A549 (cell line): ENCODE measurements around the gene IER3IP1. TPM values are rescaled to one million over a fixed set of nuclear protein-coding genes. Genes with fewer than 3 reads are reported as not detected.

ENCODE experiments used
- ATAC-seq, 2 experiments: fragments of 200-7000 bp in 1 of 2; fragments of >200 bp in 1 of 2; cut with Nextera tagmentation in 1 of 2; cut with Tn5 transposase in 1 of 2; 3 replicates each; pipeline versions ENCODE4 v1.8.0 to v1.9.1; 2018 to 2020; ENCODE audit warnings: mild to moderate bottlenecking in 1 of 2, moderate library complexity in 1 of 2
- CTCF ChIA-PET: fragments of 300-600 bp; sonication (Branson Sonifier 250); formaldehyde crosslinking; extraction: SDS; loops from one replicate; lab custom pipeline; 2021; ENCODE audit warnings: antibody characterized with exemption, inconsistent platforms; lab: Yijun Ruan, JAX
- POLR2A ChIA-PET: fragments of 350-600 bp; formaldehyde crosslinking; extraction: SDS; loops from one replicate; lab custom pipeline; 2021; ENCODE audit warnings: antibody characterized with exemption, inconsistent platforms; lab: Yijun Ruan, JAX
- DNase-seq, 2 experiments: peaks; one replicate each; pipeline versions ENCODE4 v3.0.0 to v3.0.0-alpha.2; 2011 to 2016; ENCODE audit warnings: low read depth in 1 of 2, low spot score in 1 of 2
- FAIRE-seq: peaks from 2 replicates; lab custom pipeline; 2011; peaks lifted over from hg19 to GRCh38; lab: Jason Lieb, UNC
- H3K27ac ChIP-seq, 2 experiments: fragments of >200 bp; sonication (Bioruptor Twin); formaldehyde crosslinking; 3 replicates each; pipeline ENCODE4 v1.5.1; 2016 to 2017
- H3K4me1 ChIP-seq: fragments of >200 bp; sonication (Bioruptor Twin); formaldehyde crosslinking; 3 replicates; pipeline ENCODE4 v1.6.1; 2016
- H3K4me2 ChIP-seq: fragments of >200 bp; sonication (Bioruptor Twin); formaldehyde crosslinking; 3 replicates; pipeline ENCODE4 v1.6.1; 2016
- H3K4me3 ChIP-seq: fragments of >200 bp; sonication (Bioruptor Twin); formaldehyde crosslinking; 3 replicates; pipeline ENCODE4 v1.5.1; 2016
- H3K9me3 ChIP-seq: fragments of >200 bp; sonication (Bioruptor Twin); formaldehyde crosslinking; 3 replicates; pipeline ENCODE4 v1.6.1; 2016
- ATOH8 ChIP-seq: fragments of 250-450 bp; sonication (Bioruptor Pico); IDR thresholded peaks from 2 replicates; pipeline ENCODE4 v1.5.0; 2020; ENCODE audit warnings: low read depth, mild to moderate bottlenecking, moderate library complexity
- BCL3 ChIP-seq: fragments of >200 bp; sonication (Bioruptor Twin); formaldehyde crosslinking; IDR thresholded peaks from 3 replicates; pipeline ENCODE4 v1.6.1; 2016
- BHLHE40 ChIP-seq: IDR thresholded peaks from 2 replicates; pipeline ENCODE4 v1.6.1; 2012; ENCODE audit warnings: low read depth, low read length, inconsistent platforms
- CBX8 ChIP-seq: fragments of 200-600 bp; sonication (generic); IDR thresholded peaks from 2 replicates; pipeline ENCODE4 v1.6.1; 2016
- CEBPB ChIP-seq, 2 experiments: fragments of >200 bp in 1 of 2; sonication (Bioruptor Twin) in 1 of 2; formaldehyde crosslinking in 1 of 2; IDR thresholded peaks; 2 replicates each; pipeline ENCODE4 v1.6.1; 2012 to 2016
- E2F6 ChIP-seq: IDR thresholded peaks from 2 replicates; pipeline ENCODE4 v1.6.1; 2012; ENCODE audit warnings: low read depth, borderline replicate concordance
- FOSB ChIP-seq: fragments of 250-450 bp; sonication (Bioruptor Pico); IDR thresholded peaks from 2 replicates; pipeline ENCODE4 v1.5.0; 2020; ENCODE audit warnings: mild to moderate bottlenecking, moderate library complexity
- FOSL2 ChIP-seq, 2 experiments: fragments of 450-650 bp in 1 of 2; fragments of >200 bp in 1 of 2; sonication (Bioruptor Twin) in 1 of 2; formaldehyde crosslinking; IDR thresholded peaks; 2 replicates each; pipeline versions ENCODE4 v1.5.0 to v1.6.1; 2016 to 2020; ENCODE audit warnings: mild to moderate bottlenecking in 1 of 2, moderate library complexity in 1 of 2
- HDAC2 ChIP-seq: fragments of 200-600 bp; sonication (generic); IDR thresholded peaks from 2 replicates; pipeline ENCODE4 v1.6.1; 2016
- HES2 ChIP-seq: fragments of >200 bp; sonication (Bioruptor Twin); formaldehyde crosslinking; IDR thresholded peaks from 2 replicates; pipeline ENCODE4 v1.6.1; 2016
- HEYL ChIP-seq: fragments of 250-450 bp; sonication (Bioruptor Pico); IDR thresholded peaks from 2 replicates; pipeline ENCODE4 v1.8.0; 2021; ENCODE audit warnings: mild to moderate bottlenecking, moderate library complexity
- HMGXB4 ChIP-seq: fragments of 250-450 bp; sonication (Bioruptor Pico); IDR thresholded peaks from 2 replicates; pipeline ENCODE4 v1.5.0; 2021; ENCODE audit warnings: mild to moderate bottlenecking, moderate library complexity, borderline replicate concordance
- HOXA7 ChIP-seq: fragments of 250-450 bp; sonication (Bioruptor Pico); IDR thresholded peaks from 2 replicates; pipeline ENCODE4 v1.5.0; 2020; ENCODE audit warnings: mild to moderate bottlenecking, moderate library complexity
- JUNB ChIP-seq: fragments of >200 bp; sonication (Bioruptor Twin); formaldehyde crosslinking; IDR thresholded peaks from 2 replicates; pipeline ENCODE4 v1.6.1; 2016
- MAX ChIP-seq: IDR thresholded peaks from 2 replicates; pipeline ENCODE4 v1.6.1; 2012
- NR3C1 ChIP-seq: fragments of >200 bp; sonication (Bioruptor Twin); formaldehyde crosslinking; IDR thresholded peaks from 3 replicates; pipeline ENCODE4 v1.6.1; 2017
- PBX3 ChIP-seq: IDR thresholded peaks from 2 replicates; pipeline ENCODE4 v1.6.1; 2012
- POLR2A ChIP-seq: IDR thresholded peaks from 2 replicates; pipeline ENCODE4 v1.6.1; 2012; ENCODE audit warnings: mild to moderate bottlenecking, low read length
- POLR2AphosphoS2 ChIP-seq: conservative IDR thresholded peaks from 2 replicates; pipeline ENCODE4 v1.6.1; 2012; ENCODE audit warnings: low read length, improper control_type of control experiment, inconsistent platforms
- RAD21 ChIP-seq, 2 experiments: fragments of >200 bp in 1 of 2; sonication (Bioruptor Twin) in 1 of 2; formaldehyde crosslinking in 1 of 2; IDR thresholded peaks in 1 of 2; conservative IDR thresholded peaks in 1 of 2; 2 replicates in 1 of 2; 3 replicates in 1 of 2; pipeline ENCODE4 v1.6.1; 2012 to 2018; ENCODE audit warnings: inconsistent platforms in 1 of 2
- RCOR1 ChIP-seq: fragments of 150-350 bp; IDR thresholded peaks from 2 replicates; pipeline ENCODE4 v1.6.1; 2014; ENCODE audit warnings: antibody characterized with exemption, low read length, low read depth
- RFX5 ChIP-seq: fragments of 450-650 bp; IDR thresholded peaks from 2 replicates; pipeline ENCODE4 v1.7.1; 2014; ENCODE audit warnings: antibody characterized with exemption, mild to moderate bottlenecking, moderate library complexity
- SREBF2 ChIP-seq: fragments of 450-650 bp; IDR thresholded peaks from 2 replicates; pipeline ENCODE4 v1.6.1; 2014; ENCODE audit warnings: mild to moderate bottlenecking, moderate library complexity
- TP53 ChIP-seq: fragments of 250-450 bp; sonication (Bioruptor Pico); IDR thresholded peaks from 2 replicates; pipeline ENCODE4 v1.5.0; 2021; ENCODE audit warnings: mild to moderate bottlenecking, moderate library complexity
- ZSCAN20 ChIP-seq: fragments of 250-450 bp; sonication (Bioruptor Pico); IDR thresholded peaks from 2 replicates; pipeline ENCODE4 v1.8.0; 2022; ENCODE audit warnings: mild to moderate bottlenecking, moderate library complexity
- WGBS: methylation state at CpG from one replicate; pipeline ENCODE4 v1.1.6; 2017; ENCODE audit errors: missing lambda C conversion rate; 5-methylcytosine and 5-hydroxymethylcytosine counted together
- polyA plus RNA-seq, 4 experiments: library from polyadenylated mRNA; depleted of rRNA in 3 of 4; stranded (reverse); fragments of >200 nt; fragmentation: RNase III in 1 of 4; extraction: RNeasy Plus Mini Kit Qiagen cat#74134 plus additional on column Dnase treatment in 1 of 4; gene quantifications; 2 replicates in 3 of 4; 3 replicates in 1 of 4; pipeline ENCODE4 v1.2.3, GENCODE V29; 2011 to 2017

The IER3IP1 gene
- polyA plus RNA-seq, 2 of the 4 experiments (the other 2 are of a cell fraction) = 24.5 to 25.1 TPM

GRCh38 chr18:47150029-47150823 lies 25.9 kb downstream of the IER3IP1 start, which contains the start of gene HDHD2 (continued):
- TF ChIP-seq BCL3 = peak; percentile 66; the same call in 2 of the 3 replicates
- TF ChIP-seq HES2 = no peak
- TF ChIP-seq RAD21 (conservative IDR thresholded peaks at IDR 0.05 in 1 of 2, IDR thresholded peaks at IDR 0.05 in 1 of 2) = no peak
- TF ChIP-seq JUNB = no peak
- TF ChIP-seq FOSL2 (IDR thresholded peaks at IDR 0.05) = no peak
- no peak for TF ChIP-seq FOSL2 (CRISPR knock-in tag; IDR thresholded peaks at IDR 0.05)
- TF ChIP-seq HOXA7 (CRISPR knock-in tag) = no peak
- TF ChIP-seq CBX8 = no peak
- no peak for TF ChIP-seq TP53
- peak; percentile 69 for TF ChIP-seq MAX
- TF ChIP-seq NR3C1 = no peak
- TF ChIP-seq POLR2A = peak; percentile 83
- no peak for TF ChIP-seq HEYL (CRISPR knock-in tag)

GRCh38 chr18:47149457-47150028 lies 26.6 kb downstream of the IER3IP1 start:
- TF ChIP-seq HMGXB4 (CRISPR knock-in tag) = no peak
- no peak for TF ChIP-seq JUNB
- TF ChIP-seq HDAC2 = no peak
- no peak for TF ChIP-seq NR3C1
- TF ChIP-seq HOXA7 (CRISPR knock-in tag) = no peak
- no peak for TF ChIP-seq HEYL (CRISPR knock-in tag)
- no peak for TF ChIP-seq BHLHE40
- no peak for TF ChIP-seq PBX3
- peak in 1 of 2 experiments; percentile 17; a peak in 4 of 6 replicates for ATAC-seq
- Histone ChIP-seq H3K4me1 (peaks cover 8% of the 10 kb centered on the region; the same call in 1 of the 3 replicates), H3K4me3 (peak overlapping the region; percentile 54), H3K27ac (peak overlapping the region; percentile 79 to 87), H3K9me3 (no peaks in the 10 kb centered on the region), H3K4me2 (peak overlapping the region; percentile 80)
- ChIA-PET CTCF (interaction anchor here (0.7 to 1.2 kb wide), 3 partner anchors 15 to 55 kb away, joined by 3 to 5 read pairs (median 4); no protein-coding TSS in a partner anchor), POLR2A (interaction anchor here (0.5 to 1.5 kb wide), 10 partner anchors 14 to 657 kb away, joined by 3 to 8 read pairs (median 4); partner anchors contain the start of genes KATNAL2 and PIAS2)
- WGBS = 28% methylated on average over 12 of the region's 12 CpGs
- DNase-seq = peak in 1 of 2 experiments; percentile 1
- no peak for FAIRE-seq

- no peak for ATAC-seq
- ChIA-PET POLR2A (no interaction called here), CTCF (interaction anchor here (0.7 kb wide), 1 partner anchor 609 kb away, joined by 3 read pairs; no protein-coding TSS in a partner anchor)
- no peak overlapping the region for H3K27ac ChIP-seq
- FAIRE-seq = no peak
- no peaks in the 10 kb centered on the region for H3K9me3 ChIP-seq
- no peak overlapping the region for H3K4me3 ChIP-seq
- no peak overlapping the region for H3K4me2 ChIP-seq
- WGBS = 91% methylated on average over 3 of the region's 3 CpGs
- DNase-seq = no peak
- peaks cover 5% of the 10 kb centered on the region; the same call in 1 of the 3 replicates for H3K4me1 ChIP-seq
- TF ChIP-seq ZSCAN20 (CRISPR knock-in tag) (no peak), ATOH8 (CRISPR knock-in tag) (no peak), E2F6 (no peak), PBX3 (no peak), POLR2AphosphoS2 (no peak), CEBPB (IDR thresholded peaks at IDR 0.05) (no peak), RCOR1 (no peak), RFX5 (no peak), SREBF2 (no peak), FOSB (CRISPR knock-in tag) (no peak)
Measured at GRCh38 chr18:47146206-47146605, 30.0 kb downstream of the IER3IP1 start.
